Measurements from ENCODE around the gene SART3. TPM values are rescaled to one million over a fixed set of nuclear protein-coding genes. Genes with fewer than 3 reads are reported as not detected.
A peak's percentile ranks its signal among the peaks of the same experiment; 100 is the strongest.

The SART3 gene
- total and polyA plus RNA-seq, 2 of the 13 experiments (the other 11 are each of a cell fraction or from before 2014, with no cell fraction given): 16.1 to 69.9 TPM

DNA sequence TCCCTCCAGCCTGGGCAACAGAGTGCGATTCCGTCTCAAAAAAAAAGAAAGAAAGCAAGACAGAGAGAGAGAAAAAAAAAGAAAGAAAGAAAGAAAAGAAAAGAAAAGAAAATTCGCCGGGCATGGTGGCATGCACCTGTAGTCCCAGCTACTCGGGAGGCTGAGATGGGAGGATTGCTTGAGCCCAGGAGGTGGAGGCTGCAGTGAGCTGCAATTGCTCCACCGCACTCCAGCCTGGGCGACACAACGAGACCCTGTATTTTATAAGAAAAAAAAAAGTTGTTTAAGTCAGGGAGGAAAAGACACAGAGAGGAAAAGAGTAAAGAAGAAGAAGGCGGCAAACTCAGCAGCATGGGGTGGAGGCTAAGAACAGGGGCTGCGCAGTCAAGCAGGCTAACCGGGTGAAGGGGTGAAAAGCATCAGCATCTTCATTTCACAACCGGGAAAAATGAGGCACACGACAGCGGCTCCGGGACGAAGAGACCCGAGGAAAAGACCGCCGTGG, 46.5 kb downstream of the SART3 start:
- 28% methylated on average over 16 of the region's 19 CpGs for WGBS (ENCODE audit: low lambda C conversion rate)
- ATAC-seq (no peak), FAIRE-seq (no peak), DNase-seq (ENCODE audit: low spot score) (no peak)
- Histone ChIP-seq H2AFZ (ENCODE audit: low read length) (peak overlapping the region; percentile 51), H3K36me3 (replicated peaks in 1 of 2; ENCODE audit: control insufficient read depth in 1 of 2, insufficient read depth in 2 of 2, low read length in 2 of 2) (peaks cover 5 to 19% of the 10 kb centered on the region in 2 experiments; a peak in 4 of 5 replicates), H3K27ac (ENCODE audit: extremely low read length, insufficient read depth, low read length) (no peak overlapping the region), H3K4me3 (replicated peaks in 1 of 3; ENCODE audit: insufficient read depth in 1 of 3, low read depth in 2 of 3, low read length in 3 of 3) (peak overlapping the region; percentile 24 to 88 (median 52); a peak in 5 of 6 replicates), H3K27me3 (ENCODE audit: control insufficient read depth in 1 of 2, insufficient read depth in 2 of 2, low read length in 2 of 2) (no peaks in the 10 kb centered on the region), H4K20me1 (ENCODE audit: insufficient read depth, low read length) (no peaks in the 10 kb centered on the region), H3K4me2 (ENCODE audit: low read depth, low read length) (peak overlapping the region; percentile 73), H3K9ac (ENCODE audit: insufficient read depth, low read depth, low read length) (peak overlapping the region; percentile 86), H3K9me3 (ENCODE audit: low read length) (no peaks in the 10 kb centered on the region), H3K4me1 (ENCODE audit: insufficient read depth, low read length) (peaks cover 21% of the 10 kb centered on the region), H3K79me2 (ENCODE audit: insufficient read depth, low read length) (no peaks in the 10 kb centered on the region)
- intact Hi-C loops (cut with micrococcal nuclease; ENCODE audit: unreplicated experiment) (loop anchor here (2.0 kb wide), 1 partner anchor 202 kb away; no protein-coding TSS in a partner anchor), in situ Hi-C loops (cut with HindIII; ENCODE audit: extremely low pct_ligation_motif_present, low pct_unique_long_range_greater_than_20kb) (no loop called here)
- no TSS peak for BruUV-seq (replicated peaks)
- ChIA-PET CTCF (ENCODE audit: low intra/inter-chr PET ratio, low total read pairs) (no interaction called here), POLR2A (interaction anchor here (1.2 kb wide), 1 partner anchor 48 kb away, joined by 6 read pairs; the partner anchor contains the start of gene ISCU)
- TF ChIP-seq KDM5B (CRISPR knock-in tag; IDR thresholded peaks at IDR 0.05; ENCODE audit: borderline replicate concordance): 0 out of 2 replicates have a peak, but pooled peaks have one; percentile 21
- no peak for TF ChIP-seq ELF4 (CRISPR knock-in tag; IDR thresholded peaks at IDR 0.05; ENCODE audit: borderline replicate concordance)
- TF ChIP-seq NR1H2 (CRISPR knock-in tag; IDR thresholded peaks at IDR 0.05; ENCODE audit: borderline replicate concordance, low read depth): no peak
- TF ChIP-seq, protein P1, sequence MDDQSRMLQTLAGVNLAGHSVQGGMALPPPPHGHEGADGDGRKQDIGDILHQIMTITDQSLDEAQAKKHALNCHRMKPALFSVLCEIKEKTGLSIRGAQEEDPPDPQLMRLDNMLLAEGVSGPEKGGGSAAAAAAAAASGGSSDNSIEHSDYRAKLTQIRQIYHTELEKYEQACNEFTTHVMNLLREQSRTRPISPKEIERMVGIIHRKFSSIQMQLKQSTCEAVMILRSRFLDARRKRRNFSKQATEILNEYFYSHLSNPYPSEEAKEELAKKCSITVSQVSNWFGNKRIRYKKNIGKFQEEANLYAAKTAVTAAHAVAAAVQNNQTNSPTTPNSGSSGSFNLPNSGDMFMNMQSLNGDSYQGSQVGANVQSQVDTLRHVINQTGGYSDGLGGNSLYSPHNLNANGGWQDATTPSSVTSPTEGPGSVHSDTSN (CRISPR knock-in tag; IDR thresholded peaks at IDR 0.05; ENCODE audit: borderline replicate concordance): 0 out of 2 replicates have a peak, but pooled peaks have one; percentile 0
- no peak for TF ChIP-seq TEAD3 (CRISPR knock-in tag; optimal IDR thresholded peaks at IDR 0.05; ENCODE audit: borderline replicate concordance)
- no peak for TF ChIP-seq ADNP (CRISPR knock-in tag; IDR thresholded peaks at IDR 0.05)
- TF ChIP-seq ZMYM3 (CRISPR knock-in tag; IDR thresholded peaks at IDR 0.05): peak; percentile 60; the same call in 1 of the 2 replicates
- TF ChIP-seq, protein P2, sequence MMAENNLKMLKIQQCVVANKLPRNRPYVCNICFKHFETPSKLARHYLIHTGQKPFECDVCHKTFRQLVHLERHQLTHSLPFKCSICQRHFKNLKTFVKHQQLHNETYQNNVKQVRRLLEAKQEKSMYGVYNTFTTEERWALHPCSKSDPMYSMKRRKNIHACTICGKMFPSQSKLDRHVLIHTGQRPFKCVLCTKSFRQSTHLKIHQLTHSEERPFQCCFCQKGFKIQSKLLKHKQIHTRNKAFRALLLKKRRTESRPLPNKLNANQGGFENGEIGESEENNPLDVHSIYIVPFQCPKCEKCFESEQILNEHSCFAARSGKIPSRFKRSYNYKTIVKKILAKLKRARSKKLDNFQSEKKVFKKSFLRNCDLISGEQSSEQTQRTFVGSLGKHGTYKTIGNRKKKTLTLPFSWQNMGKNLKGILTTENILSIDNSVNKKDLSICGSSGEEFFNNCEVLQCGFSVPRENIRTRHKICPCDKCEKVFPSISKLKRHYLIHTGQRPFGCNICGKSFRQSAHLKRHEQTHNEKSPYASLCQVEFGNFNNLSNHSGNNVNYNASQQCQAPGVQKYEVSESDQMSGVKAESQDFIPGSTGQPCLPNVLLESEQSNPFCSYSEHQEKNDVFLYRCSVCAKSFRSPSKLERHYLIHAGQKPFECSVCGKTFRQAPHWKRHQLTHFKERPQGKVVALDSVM (CRISPR knock-in tag; IDR thresholded peaks at IDR 0.05): peak; percentile 96
- 0 out of 2 replicates have a peak, but pooled peaks have one; percentile 34 for TF ChIP-seq EEA1 (CRISPR knock-in tag; IDR thresholded peaks at IDR 0.05; ENCODE audit: borderline replicate concordance)
- no peak for TF ChIP-seq LCORL (IDR thresholded peaks at IDR 0.05)
- peak; percentile 59 for TF ChIP-seq LCORL (CRISPR knock-in tag; IDR thresholded peaks at IDR 0.05)
- TF ChIP-seq, protein P3, sequence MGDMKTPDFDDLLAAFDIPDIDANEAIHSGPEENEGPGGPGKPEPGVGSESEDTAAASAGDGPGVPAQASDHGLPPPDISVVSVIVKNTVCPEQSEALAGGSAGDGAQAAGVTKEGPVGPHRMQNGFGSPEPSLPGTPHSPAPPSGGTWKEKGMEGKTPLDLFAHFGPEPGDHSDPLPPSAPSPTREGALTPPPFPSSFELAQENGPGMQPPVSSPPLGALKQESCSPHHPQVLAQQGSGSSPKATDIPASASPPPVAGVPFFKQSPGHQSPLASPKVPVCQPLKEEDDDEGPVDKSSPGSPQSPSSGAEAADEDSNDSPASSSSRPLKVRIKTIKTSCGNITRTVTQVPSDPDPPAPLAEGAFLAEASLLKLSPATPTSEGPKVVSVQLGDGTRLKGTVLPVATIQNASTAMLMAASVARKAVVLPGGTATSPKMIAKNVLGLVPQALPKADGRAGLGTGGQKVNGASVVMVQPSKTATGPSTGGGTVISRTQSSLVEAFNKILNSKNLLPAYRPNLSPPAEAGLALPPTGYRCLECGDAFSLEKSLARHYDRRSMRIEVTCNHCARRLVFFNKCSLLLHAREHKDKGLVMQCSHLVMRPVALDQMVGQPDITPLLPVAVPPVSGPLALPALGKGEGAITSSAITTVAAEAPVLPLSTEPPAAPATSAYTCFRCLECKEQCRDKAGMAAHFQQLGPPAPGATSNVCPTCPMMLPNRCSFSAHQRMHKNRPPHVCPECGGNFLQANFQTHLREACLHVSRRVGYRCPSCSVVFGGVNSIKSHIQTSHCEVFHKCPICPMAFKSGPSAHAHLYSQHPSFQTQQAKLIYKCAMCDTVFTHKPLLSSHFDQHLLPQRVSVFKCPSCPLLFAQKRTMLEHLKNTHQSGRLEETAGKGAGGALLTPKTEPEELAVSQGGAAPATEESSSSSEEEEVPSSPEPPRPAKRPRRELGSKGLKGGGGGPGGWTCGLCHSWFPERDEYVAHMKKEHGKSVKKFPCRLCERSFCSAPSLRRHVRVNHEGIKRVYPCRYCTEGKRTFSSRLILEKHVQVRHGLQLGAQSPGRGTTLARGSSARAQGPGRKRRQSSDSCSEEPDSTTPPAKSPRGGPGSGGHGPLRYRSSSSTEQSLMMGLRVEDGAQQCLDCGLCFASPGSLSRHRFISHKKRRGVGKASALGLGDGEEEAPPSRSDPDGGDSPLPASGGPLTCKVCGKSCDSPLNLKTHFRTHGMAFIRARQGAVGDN (CRISPR knock-in tag; IDR thresholded peaks at IDR 0.05): no peak
- peak; percentile 60; the same call in 1 of the 2 replicates for TF ChIP-seq SNAI1 (CRISPR knock-in tag; IDR thresholded peaks at IDR 0.05; ENCODE audit: borderline replicate concordance)
- no peak for TF ChIP-seq ZNF775 (CRISPR knock-in tag; IDR thresholded peaks at IDR 0.05; ENCODE audit: borderline replicate concordance)
- TF ChIP-seq ZNF546 (CRISPR knock-in tag; conservative IDR thresholded peaks at IDR 0.05): no peak

Data from HepG2 (cell line).